HG03575 (cell line): ENCODE measurements around the gene SH2D5.
"Not testable (repeated sequence)": the region's sequence is repeated elsewhere in the genome, so short reads cannot be mapped to it uniquely, and the experiment has no call there.

Experiments used
- ATAC-seq: cut with Tn5 transposase; IDR thresholded peaks from one replicate; pipeline ENCODE4 v1.9.1; 2021; ENCODE audit not compliant: unreplicated experiment, insufficient number of reproducible peaks, low FRiP score; ENCODE audit errors: extremely low read depth

The SH2D5 gene

DNA sequence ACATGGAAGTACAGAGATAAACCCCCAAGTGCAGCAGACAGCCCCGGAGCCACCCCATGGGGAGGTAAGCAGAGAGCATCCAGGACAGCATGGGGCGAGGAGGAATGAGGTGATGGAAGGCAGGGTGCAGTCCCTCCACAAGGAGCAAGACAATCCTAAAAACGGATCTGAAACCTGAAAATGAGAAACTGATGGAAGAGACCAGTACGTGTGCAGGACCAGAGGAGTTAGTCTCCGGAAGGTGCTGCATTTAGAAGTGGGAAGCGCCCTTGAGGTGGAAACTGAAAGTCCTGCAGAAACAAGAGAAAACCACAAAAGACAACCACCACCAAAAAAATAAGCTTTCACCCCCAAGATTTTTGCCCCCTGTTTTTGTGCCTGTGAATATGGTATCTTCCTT, 53.9 kb downstream of the SH2D5 start:
- no peak for ATAC-seq

DNA sequence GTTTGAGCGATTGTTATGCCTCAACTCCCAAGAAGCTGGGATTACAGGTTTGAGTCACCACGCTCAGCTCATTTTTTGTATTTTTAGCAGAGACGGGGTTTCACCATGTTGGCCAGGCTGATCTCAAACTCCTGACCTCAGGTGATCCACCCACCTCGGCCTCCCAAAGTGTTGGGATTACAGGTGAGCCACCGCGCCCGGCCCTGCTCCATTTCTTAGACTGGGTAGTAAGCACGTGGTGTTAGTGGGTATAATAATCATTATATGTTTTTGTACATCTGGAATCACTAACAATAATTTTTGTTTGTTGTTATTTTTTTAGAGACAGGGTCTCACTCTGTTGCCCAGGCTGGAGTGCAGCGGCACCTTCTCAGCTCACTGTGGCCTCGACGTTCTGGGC, 58.9 kb downstream of the SH2D5 start:
- not testable (repeated sequence) for ATAC-seq

DNA sequence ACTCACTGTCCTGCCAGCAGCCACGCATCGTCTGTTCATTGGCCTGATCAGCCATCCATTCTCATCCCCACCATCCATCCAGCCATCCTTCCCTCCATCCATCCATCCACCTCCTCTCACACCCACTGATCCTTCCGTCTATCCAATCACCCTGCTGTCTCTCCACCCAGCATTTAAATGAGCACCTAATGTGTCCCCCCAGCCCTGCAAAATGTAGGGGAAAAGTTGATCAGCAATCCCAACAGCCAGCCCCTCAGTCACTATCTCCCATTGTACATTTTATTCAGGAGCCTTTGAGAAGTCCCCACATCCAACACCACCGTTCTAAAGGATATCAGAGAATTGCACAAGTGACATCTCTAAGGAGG, 60.3 kb downstream of the SH2D5 start:
- no peak for ATAC-seq

DNA sequence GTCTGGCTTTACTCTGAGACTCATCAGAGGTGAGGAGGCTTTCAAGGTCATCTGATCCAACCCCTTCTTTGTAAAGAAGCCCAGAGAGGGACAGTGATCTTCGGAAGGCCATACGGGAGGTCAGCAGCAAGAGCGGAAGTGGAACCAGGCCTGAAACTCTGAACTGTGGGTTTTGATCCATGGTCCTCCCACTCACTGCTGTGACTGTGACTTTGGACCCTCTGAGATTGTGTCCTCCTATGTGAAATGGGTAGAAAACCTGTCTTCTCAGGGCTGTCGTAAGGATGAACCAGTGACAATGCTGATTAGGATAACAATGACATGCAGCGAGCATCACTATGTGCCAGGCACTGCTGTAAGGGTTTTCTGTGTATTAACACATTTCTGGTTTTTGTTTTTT, 61.6 kb downstream of the SH2D5 start:
- no peak for ATAC-seq
